NT2/D1 (cell line): Measurements from ENCODE around the gene TSC1.

Source experiments
- SUZ12 ChIP-seq: IDR thresholded peaks from 2 replicates; pipeline ENCODE4 v1.6.1; 2011; ENCODE audit not compliant: insufficient read length, insufficient read depth; ENCODE audit errors: extremely low read depth
- YY1 ChIP-seq: IDR thresholded peaks from 2 replicates; pipeline ENCODE4 v1.6.1; 2011; ENCODE audit not compliant: insufficient read length, insufficient read depth
- ZNF274 ChIP-seq: IDR thresholded peaks from 2 replicates; pipeline ENCODE4 v1.6.1; 2011; ENCODE audit warnings: mild to moderate bottlenecking, low read depth, low read length

- TF ChIP-seq ZNF274 (no peak), YY1 (no peak), SUZ12 (no peak)
These were observed 9.4 kb downstream of the TSC1 start for GRCh38 chr9:132935026-132935425.
